ENCODE results near the gene RIPOR3.
"Not testable (repeated sequence)": the region's sequence is repeated elsewhere in the genome, so short reads cannot be mapped to it uniquely, and the experiment has no call there.

RIPOR3 gene

DNA sequence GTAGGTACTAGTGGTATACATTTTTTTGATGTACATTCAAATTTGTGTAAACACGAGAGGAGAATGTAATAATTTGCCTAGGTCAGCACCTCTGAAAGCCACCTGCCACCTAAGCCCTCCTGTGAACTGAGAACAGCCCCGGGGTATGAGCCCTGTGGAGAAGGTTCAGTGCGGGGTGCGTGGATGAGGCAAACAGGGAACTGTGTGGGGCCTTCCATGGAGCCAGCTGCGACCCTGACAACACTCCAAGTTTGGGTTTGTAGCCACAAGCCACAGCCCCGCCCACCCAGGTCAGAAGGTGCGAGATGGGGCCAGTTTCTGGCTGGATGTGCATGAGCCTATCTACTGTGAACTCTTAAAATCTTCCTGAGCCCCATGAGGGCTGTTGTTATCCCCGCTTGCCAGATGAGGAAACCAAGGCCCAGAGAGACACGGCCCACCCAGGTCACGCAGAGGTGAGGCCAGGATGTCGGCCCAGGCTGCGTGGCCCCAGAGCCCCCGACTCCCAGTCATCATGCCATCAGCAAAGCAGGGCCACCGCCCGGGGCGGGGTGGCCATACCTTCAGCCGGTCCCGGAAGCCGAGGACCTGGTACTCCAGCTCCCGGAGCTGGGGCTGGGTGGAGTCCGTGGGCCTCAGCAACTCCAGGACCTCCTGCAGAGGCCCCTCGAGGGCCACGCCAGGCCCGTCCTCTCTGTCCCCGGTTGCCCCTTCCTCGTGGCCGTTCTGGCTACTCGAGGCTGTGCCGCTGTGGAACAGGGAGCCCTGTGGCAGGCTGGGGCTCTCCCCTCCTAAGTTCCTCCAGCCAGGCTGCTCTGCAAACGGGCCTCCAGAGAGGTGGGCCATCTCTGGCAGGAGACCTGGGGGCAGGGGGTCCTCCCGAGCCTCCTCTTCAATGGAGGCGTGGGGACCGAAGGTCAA, 89.6 kb downstream of the RIPOR3 start:
- no peak for DNase-seq

DNA sequence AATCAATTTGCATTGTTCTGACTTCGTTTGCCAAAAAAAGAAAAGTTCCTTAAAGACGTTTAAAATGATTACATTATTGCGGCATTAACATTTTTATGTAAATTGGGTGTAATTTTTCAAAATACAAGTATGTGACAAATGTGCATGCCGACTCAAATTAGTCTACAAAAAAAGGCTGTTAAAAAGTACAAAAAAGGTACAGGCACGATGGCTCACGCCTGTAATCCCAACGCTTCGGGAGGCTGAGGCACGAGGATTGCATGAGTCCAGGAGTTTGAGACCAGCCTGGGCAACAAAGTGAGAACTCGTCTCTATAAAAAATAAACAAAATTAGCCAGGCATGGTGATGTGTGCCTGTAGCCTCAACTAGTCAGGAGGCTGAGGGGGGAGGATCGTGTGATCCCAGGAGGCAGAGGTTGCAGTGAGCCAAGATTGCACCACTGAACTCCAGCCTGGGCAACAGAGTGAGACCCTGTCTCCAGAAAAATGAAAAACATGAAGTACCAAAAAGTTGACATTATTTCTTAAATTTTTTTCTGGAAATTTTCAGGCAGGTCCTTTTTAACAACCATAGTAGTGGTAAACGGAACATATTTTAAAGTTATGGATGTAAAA, 91.0 kb downstream of the RIPOR3 start:
- DNase-seq: no peak

- DNase-seq: not testable (repeated sequence)
These were observed 92.6 kb downstream of the RIPOR3 start for GRCh38 chr20:50598768-50599167.

DNA sequence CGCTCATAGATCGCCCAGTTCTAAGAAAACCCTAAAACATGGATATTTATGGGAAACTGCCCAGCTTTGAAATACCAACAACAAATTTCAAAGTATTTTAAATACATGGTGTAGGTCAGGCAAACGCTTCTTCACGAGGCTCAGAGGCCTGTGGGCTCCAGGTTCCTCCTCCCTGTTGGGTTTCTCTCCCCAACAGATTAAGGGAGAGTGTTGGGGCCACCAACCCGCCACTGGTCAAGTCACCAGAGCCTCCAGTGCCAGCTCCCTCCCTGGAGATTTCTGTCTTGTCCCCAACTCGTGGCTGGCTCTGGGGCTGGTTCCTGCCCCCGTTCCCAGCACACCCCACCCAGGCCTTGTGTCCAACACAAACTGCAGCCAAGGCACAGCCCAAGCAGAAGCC, 93.3 kb downstream of the RIPOR3 start:
- DNase-seq: no peak

- no peak for DNase-seq
These were observed 93.9 kb downstream of the RIPOR3 start for GRCh38 chr20:50597406-50597969.

- DNase-seq: no peak
These were observed 94.7 kb downstream of the RIPOR3 start for GRCh38 chr20:50596694-50597021.

DNA sequence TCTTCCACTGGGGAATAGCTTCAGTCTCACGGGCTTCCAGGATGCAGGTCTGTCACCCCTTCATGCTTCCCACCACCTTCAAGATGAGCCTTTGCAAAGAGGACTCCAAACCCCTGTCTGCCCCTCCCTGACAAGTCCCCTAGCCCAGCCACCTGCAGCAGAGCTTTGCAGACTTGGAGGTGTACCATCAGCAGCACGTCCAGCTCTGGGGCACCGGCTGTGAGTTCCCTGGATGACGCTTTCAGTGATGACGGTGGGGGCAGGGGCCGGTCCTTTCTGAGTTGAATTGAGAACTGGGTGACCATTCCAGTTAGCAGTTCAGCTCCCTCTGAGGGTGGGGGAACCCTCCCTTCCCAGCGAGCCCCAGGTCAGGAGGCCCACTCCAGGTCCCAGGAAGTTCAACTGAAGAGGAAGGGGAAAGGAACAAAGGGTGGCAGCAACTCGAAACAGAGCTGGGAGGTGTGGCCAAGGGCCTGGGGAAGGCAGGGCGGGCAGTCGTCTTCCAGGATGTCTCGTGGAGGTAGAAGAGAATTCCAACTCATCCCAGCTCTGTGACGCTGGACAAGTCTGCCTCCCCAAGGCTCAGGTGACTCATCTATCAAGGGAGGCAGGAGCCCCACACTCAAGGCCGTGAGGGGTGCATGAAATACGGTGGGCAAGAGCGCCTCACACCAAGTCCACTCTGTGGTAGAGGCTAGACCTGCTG, 95.2 kb downstream of the RIPOR3 start:
- DNase-seq: no peak

DNA sequence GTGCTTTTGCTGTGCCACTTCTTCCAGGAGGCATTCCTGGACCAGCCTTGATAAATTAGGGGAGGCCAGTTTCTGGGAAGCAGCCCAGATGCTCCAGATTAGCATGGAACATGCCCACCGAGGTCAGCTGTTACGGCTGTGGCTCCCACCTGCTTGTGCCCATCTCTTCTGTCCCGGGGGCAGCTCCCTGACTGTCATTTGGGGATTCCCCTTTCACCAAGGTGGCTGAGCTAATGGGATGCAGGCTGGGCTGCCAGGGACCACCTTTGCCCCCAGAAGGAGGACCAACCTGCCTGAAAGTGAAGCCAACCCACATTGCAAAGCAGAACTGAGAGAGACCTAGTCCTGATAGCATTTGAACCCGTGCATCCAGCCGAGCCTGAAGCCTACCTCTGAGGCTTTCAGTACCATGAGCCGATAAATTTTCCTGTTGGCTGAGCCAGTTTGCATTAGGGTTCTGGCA, 95.9 kb downstream of the RIPOR3 start:
- DNase-seq: no peak

DNA sequence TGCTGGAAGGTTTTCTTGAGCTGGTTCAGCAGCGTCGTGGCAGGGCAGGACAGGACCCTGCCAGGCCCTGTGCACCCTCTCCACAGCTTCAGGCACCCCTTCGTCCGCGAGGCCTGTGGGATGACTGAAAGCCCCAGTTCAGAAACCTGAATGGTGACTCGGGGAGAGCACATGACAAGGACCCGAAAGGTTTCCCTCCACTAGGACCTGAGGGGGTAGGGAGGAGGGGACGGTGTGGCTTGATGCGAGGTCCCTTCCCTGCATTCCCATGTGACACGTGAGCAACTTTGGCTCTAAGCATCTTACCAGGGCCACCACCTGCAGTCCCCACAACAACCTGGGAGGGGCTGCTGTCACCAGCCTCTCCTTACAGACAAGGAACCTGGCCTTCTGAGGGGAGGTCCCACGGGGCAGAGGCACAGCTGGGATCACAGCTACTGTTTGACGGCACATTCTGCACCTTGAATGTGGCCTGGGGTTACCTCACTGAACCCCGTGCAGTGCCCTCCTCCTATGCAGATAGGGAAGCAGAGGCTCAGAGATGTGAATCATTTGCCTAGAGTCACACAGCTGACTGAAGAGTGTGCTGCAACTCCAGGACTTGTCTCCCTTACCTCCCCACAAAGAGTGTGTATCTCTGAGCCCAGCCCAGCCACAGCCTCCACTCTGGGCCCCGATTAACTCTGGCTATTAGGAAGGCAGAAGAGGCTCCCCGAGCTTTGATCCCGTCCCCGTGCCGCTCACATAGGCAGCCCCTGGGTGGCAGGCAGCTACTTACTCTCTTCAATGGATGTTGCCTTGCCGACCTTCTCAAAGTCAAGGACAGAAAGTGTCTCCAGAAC, 96.5 kb downstream of the RIPOR3 start:
- no peak for DNase-seq

DNA sequence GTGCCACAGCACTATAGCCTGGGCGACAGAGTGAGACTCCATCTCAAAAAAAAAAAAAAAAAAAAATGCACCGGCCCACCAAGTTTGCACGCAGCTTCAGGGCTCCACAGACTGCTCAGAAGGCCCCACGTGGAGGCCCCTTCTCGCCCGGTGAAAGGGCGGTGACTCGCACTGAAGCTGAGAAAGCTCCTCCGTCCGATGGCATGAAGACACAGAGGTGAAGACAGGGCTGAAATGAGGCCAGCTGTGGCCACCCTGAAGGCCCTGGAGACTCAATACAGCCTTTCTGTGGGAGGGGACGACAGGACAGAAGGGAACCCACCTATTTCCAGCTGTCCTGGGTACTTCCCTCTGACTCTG, 97.1 kb downstream of the RIPOR3 start:
- no peak for DNase-seq

- DNase-seq: no peak
These were observed 98.4 kb downstream of the RIPOR3 start for GRCh38 chr20:50593005-50593335.

- DNase-seq: no peak
These were observed 98.9 kb downstream of the RIPOR3 start for GRCh38 chr20:50592282-50593004.

DNA sequence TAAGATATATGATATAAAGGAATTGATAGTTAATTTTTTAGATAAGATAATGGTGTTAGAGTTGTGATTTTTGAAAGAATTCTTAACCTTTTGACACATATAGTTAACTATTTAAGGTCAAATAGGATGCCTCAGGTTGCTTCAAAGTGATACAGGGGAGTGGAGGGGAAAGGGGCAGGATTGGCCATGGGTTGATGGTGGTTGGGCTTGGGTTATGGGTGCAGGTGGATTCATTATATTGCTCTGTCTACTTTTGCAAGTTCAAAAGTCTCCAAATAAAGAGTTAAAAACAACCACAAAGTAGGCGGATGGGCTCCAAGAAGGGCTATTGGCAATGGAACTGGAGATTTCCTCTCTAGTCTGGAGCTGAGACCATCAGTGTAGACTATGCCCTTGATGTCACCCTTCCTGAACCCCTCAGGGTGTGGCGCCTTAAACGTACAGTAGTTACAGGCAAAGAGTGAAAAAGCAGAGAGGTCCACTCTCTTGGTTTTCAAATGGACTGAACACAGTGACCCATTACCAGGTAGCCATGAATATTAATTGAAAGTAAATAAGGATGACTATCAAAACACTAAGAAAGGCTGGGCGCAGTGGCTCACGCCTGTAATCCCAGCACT, 100.0 kb downstream of the RIPOR3 start:
- no peak for DNase-seq

- DNase-seq: no peak
These were observed 101.0 kb downstream of the RIPOR3 start for GRCh38 chr20:50590348-50590664.

DNA sequence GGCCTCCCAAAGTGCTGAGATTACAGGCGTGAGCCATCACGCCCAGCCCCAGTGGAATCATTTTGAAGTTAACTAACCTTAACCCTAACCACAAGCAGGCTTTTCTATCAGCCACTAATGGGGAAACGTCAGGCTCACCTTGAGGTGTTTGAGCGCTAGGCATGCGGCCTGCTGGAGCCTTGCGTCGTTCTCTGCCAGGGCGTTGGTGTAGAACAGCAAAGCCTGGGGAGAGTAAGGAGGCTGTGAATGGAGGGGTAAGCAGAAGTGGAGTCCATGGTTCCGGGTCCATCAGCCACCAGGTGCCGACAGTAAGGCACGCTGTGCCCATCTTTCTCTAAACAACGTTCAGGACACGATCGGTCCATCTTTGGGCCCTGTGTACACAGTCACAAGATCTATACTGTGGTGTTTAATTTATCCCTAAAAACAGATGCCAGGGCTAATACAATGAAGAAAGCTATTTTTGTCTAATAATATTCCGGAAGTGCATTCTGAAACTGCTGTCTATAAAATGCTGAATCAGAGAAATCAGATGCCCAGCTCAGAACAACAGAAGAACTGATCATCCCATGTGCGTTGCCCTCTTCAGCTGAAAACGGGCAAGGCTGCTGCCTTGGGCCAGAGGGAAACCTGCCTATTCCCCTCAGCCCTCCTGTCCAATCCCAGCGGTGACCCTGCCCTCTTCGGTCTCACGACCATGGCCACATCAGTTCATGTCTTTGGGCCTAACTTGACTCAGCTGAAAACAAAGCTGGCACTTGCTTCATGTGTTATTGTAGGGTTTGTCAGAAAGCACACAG, 101.6 kb downstream of the RIPOR3 start:
- no peak for DNase-seq

GRCh38 chr20:50588034-50588736, 103.2 kb downstream of the RIPOR3 start:
- DNase-seq: no peak

GRCh38 chr20:50587291-50587961, 103.9 kb downstream of the RIPOR3 start:
- no peak for DNase-seq

DNA sequence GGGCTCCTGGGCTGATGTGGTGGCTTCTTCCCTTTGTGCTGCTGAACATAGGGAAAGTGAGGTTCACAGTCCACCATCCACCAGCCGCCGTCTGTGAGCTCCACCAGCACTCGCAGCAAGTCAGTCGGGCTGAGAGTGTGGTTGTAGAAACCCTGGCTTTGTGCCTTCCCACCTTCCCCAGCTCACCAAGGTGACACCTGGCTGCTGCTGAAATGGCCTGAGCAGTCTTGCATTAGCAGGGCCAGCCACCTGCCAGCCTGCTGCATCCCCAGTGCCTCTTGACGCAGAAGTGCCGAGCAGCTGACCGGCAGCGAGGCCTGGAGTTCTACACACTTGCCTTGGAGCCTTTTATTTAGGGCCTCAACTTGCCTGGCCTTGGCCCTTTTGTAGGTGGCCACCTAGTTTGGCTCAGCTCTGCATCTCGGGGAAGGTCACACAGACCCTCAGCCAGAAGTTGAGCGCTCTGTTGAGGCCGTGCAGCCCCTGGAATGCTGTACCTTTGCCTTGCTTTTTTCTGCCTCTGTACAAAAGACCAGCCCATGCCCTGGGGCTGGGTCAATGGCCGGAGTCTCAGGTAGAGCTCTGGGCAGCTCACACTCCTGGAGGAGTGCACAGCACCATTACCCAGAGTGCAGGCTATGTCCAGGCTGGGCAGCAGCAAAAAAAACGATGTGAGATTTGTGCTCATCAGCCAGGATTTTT, 104.7 kb downstream of the RIPOR3 start:
- no peak for DNase-seq

DNA sequence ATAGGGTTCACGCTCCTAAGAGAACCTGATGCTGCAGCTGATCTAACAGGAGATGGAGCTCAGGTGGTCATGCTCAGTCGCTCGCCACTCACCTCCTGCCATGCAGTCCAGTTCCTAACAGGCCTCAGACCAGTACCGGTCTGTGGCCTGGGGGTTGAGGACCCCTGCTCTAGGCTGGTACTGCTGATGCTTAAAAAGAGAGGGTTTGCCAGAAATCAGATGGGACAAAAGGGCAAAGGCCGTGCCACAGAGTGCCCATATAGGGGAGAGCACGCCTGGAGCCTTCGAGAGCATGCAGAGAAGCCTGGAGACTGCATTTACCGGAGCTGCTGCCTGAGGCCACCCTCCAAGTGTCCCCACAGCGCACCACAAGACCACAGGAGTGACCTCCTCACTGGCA, 105.7 kb downstream of the RIPOR3 start:
- no peak for DNase-seq
